Caki2 (cell line): Measurements from ENCODE around the gene PDLIM3. TPM values are rescaled to one million over a fixed set of nuclear protein-coding genes. Genes with fewer than 3 reads are reported as not detected.
"Not testable (repeated sequence)": the region's sequence is repeated elsewhere in the genome, so short reads cannot be mapped to it uniquely, and the experiment has no call there.

Experiments used
- DNase-seq: peaks from one replicate; pipeline ENCODE4 v3.0.0-alpha.2; 2015; ENCODE audit warnings: low read depth
- in situ Hi-C: cut with HindIII; loops from 2 replicates; pipeline ENCODE4 v1.10.0; 2016; ENCODE audit warnings: low sequenced_read_pairs, low pct_unique_long_range_greater_than_20kb, mixed read lengths
- total RNA-seq: library from RNA; depleted of rRNA; stranded (reverse); fragments of >200 nt; shearing (Covaris generic); gene quantifications from 2 replicates; pipeline ENCODE4 v1.2.3, GENCODE V29; 2014; ENCODE audit warnings: low replicate concordance

PDLIM3 gene
- total RNA-seq, 1 experiment from 2014 or later, result 11.3 TPM

GRCh38 chr4:185531654-185532053 lies 3.7 kb downstream of the PDLIM3 start:
- in situ Hi-C loops, DNase-seq: not testable (repeated sequence)

- in situ Hi-C loops, result no loop called here
- no peak for DNase-seq
Observed at GRCh38 chr4:185529413-185529812, 5.9 kb downstream of the PDLIM3 start.

- in situ Hi-C loops, result no loop called here
- DNase-seq, result no peak
Observed at GRCh38 chr4:185524888-185525863, 10.1 kb downstream of the PDLIM3 start.

- in situ Hi-C loops, result no loop called here
- no peak for DNase-seq
Observed at GRCh38 chr4:185523862-185524261, 11.4 kb downstream of the PDLIM3 start.

GRCh38 chr4:185522451-185522850 lies 12.9 kb downstream of the PDLIM3 start:
- in situ Hi-C loops, result no loop called here
- DNase-seq, result no peak

- in situ Hi-C loops, result no loop called here
- no peak for DNase-seq
Observed at GRCh38 chr4:185520119-185520518, 15.2 kb downstream of the PDLIM3 start.

GRCh38 chr4:185518494-185518893 lies 16.8 kb downstream of the PDLIM3 start:
- no peak for DNase-seq
- in situ Hi-C loops, result no loop called here

GRCh38 chr4:185518069-185518468 lies 17.2 kb downstream of the PDLIM3 start:
- in situ Hi-C loops, result no loop called here
- no peak for DNase-seq

- DNase-seq, result no peak
- in situ Hi-C loops, result no loop called here
Observed at GRCh38 chr4:185515248-185515647, 20.1 kb downstream of the PDLIM3 start.

- in situ Hi-C loops, result no loop called here
- DNase-seq, result no peak
Observed at GRCh38 chr4:185514182-185514697, 21.1 kb downstream of the PDLIM3 start.

- in situ Hi-C loops, result no loop called here
- DNase-seq, result no peak
Observed at GRCh38 chr4:185513489-185514181, 21.7 kb downstream of the PDLIM3 start.

GRCh38 chr4:185512516-185512915 lies 22.8 kb downstream of the PDLIM3 start:
- in situ Hi-C loops, result no loop called here
- no peak for DNase-seq

- in situ Hi-C loops, DNase-seq: not testable (repeated sequence)
Observed at GRCh38 chr4:185511243-185511642, 24.1 kb downstream of the PDLIM3 start.

- no peak for DNase-seq
- in situ Hi-C loops, result no loop called here
Observed at GRCh38 chr4:185510806-185511205, 24.5 kb downstream of the PDLIM3 start.

GRCh38 chr4:185508181-185508580 lies 27.1 kb downstream of the PDLIM3 start:
- DNase-seq, result peak; percentile 63
- in situ Hi-C loops, result no loop called here

GRCh38 chr4:185506422-185506821 lies 28.9 kb downstream of the PDLIM3 start:
- no peak for DNase-seq
- in situ Hi-C loops, result no loop called here

GRCh38 chr4:185504098-185505047 lies 30.9 kb downstream of the PDLIM3 start:
- peak; percentile 94 for DNase-seq
- in situ Hi-C loops, result no loop called here

- no peak for DNase-seq
- in situ Hi-C loops, result no loop called here
Observed at GRCh38 chr4:185502386-185502785, 32.9 kb downstream of the PDLIM3 start.
